Lower leg skin (tissue), 4 donors: ENCODE data around the gene BLTP3A. TPM values are rescaled to one million over a fixed set of nuclear protein-coding genes. Genes with fewer than 3 reads are reported as not detected.
"Not testable (repeated sequence)": the region's sequence is repeated elsewhere in the genome, so short reads cannot be mapped to it uniquely, and the experiment has no call there.

Experiments used
- DNase-seq, 2 donors: peaks; one replicate each; pipeline ENCODE4 v3.0.0-alpha.2; 2019; ENCODE audit warnings: low spot score in 2 of 2
- H3K4me3 ChIP-seq: fragments of 200-600 bp; sonication (generic); 2 replicates; pipeline ENCODE4 v1.5.1; 2017; ENCODE audit warnings: mild to moderate bottlenecking, low read depth; ENCODE audit not compliant: poor library complexity, severe bottlenecking
- CTCF ChIP-seq, 3 donors: fragments of 450-650 bp; IDR thresholded peaks; one replicate each; pipeline ENCODE4 v1.5.1; 2016; ENCODE audit warnings: antibody characterized with exemption in 3 of 3, mild to moderate bottlenecking in 3 of 3, moderate library complexity in 2 of 3
- POLR2A ChIP-seq, 2 donors: fragments of 450-650 bp; IDR thresholded peaks; one replicate each; pipeline ENCODE4 v1.6.1; 2016 to 2017; ENCODE audit warnings: antibody characterized with exemption in 2 of 2, mild to moderate bottlenecking in 1 of 2, moderate library complexity in 1 of 2
- WGBS, 2 donors: methylation state at CpG; one replicate each; pipeline ENCODE4 v1.1.5; 2018; 5-methylcytosine and 5-hydroxymethylcytosine counted together
- intact Hi-C: fragments of 100-400 bp; cut with DNase I; formaldehyde crosslinking; loops from one replicate; pipeline ENCODE4 v1.15.0; 2023; ENCODE audit warnings: low total_unique reads
- total RNA-seq, 4 donors: library from RNA; depleted of rRNA; stranded (reverse); fragments of >200 nt; gene quantifications; one replicate each; pipeline ENCODE4 v1.1.0, GENCODE V29; 2016

Gene BLTP3A
- total RNA-seq, 4 donors from 2014 or later: 5.6 to 9.0 (median 7.4) TPM

GRCh38 chr6:34768148-34768547, 23.7 kb upstream of the BLTP3A start:
- TF ChIP-seq CTCF (IDR thresholded peaks at IDR 0.05): no peak
- no peak for TF ChIP-seq POLR2A (IDR thresholded peaks at IDR 0.05)
- no peak overlapping the region for H3K4me3 ChIP-seq
- intact Hi-C loops: no loop called here
- DNase-seq: no peak
- 96 to 100% methylated on average over 1 of the region's 1 CpG for WGBS, 2 donors

- WGBS, 2 donors: 90 to 92% methylated on average over 1 of the region's 1 CpG
- intact Hi-C loops: no loop called here
- no peak overlapping the region for H3K4me3 ChIP-seq
- TF ChIP-seq POLR2A (IDR thresholded peaks at IDR 0.05): no peak
- TF ChIP-seq CTCF (IDR thresholded peaks at IDR 0.05): no peak
- no peak for DNase-seq
Observed at GRCh38 chr6:34771727-34772126, 20.2 kb upstream of the BLTP3A start.

- H3K4me3 ChIP-seq: no peak overlapping the region
- WGBS, 2 donors: 80 to 82% methylated on average over 4 of the region's 4 CpGs
- TF ChIP-seq CTCF (IDR thresholded peaks at IDR 0.05) (no peak), POLR2A (IDR thresholded peaks at IDR 0.05) (no peak)
- no peak for DNase-seq
- intact Hi-C loops: no loop called here
Observed at GRCh38 chr6:34772940-34773339, 18.9 kb upstream of the BLTP3A start.

GRCh38 chr6:34773916-34774315, 18.0 kb upstream of the BLTP3A start:
- WGBS, 2 donors: 83 to 89% methylated on average over 4 of the region's 4 CpGs
- intact Hi-C loops: no loop called here
- no peak for DNase-seq
- TF ChIP-seq POLR2A (IDR thresholded peaks at IDR 0.05): no peak
- TF ChIP-seq CTCF (IDR thresholded peaks at IDR 0.05): no peak
- H3K4me3 ChIP-seq: no peak overlapping the region

GRCh38 chr6:34774967-34775366, 16.9 kb upstream of the BLTP3A start:
- no peak overlapping the region for H3K4me3 ChIP-seq
- DNase-seq: peak in 1 of 2 donors; percentile 23
- intact Hi-C loops: no loop called here
- TF ChIP-seq CTCF (IDR thresholded peaks at IDR 0.05) (no peak), POLR2A (IDR thresholded peaks at IDR 0.05) (no peak)
- WGBS, 2 donors: 88 to 100% methylated on average over 2 of the region's 2 CpGs

- intact Hi-C loops, DNase-seq, H3K4me3 ChIP-seq: not testable (repeated sequence)
- WGBS, 2 donors: 89 to 95% methylated on average over 9 of the region's 9 CpGs
Observed at GRCh38 chr6:34785375-34785774, 6.5 kb upstream of the BLTP3A start.

GRCh38 chr6:34787152-34787551, 4.7 kb upstream of the BLTP3A start:
- intact Hi-C loops, H3K4me3 ChIP-seq, DNase-seq: not testable (repeated sequence)
- WGBS, 2 donors: 58 to 67% methylated on average over 2 of the region's 2 CpGs
